Keratinocyte (primary cell): ENCODE results near the gene MBTPS1. TPM values are rescaled to one million over a fixed set of nuclear protein-coding genes. Genes with fewer than 3 reads are reported as not detected.

ENCODE experiments used
- DNase-seq: peaks from one replicate; pipeline ENCODE4 v3.0.0-alpha.2; 2011; ENCODE audit warnings: low read depth, missing footprints, low spot score
- FAIRE-seq: peaks from 2 replicates; lab custom pipeline; 2011; peaks lifted over from hg19 to GRCh38; lab: Jason Lieb, UNC
- H2AFZ ChIP-seq: 2 replicates; pipeline ENCODE4 v1.6.0; 2012; ENCODE audit warnings: low read length, control low read depth, inconsistent platforms; ENCODE audit not compliant: control insufficient read depth
- H3K27ac ChIP-seq: 2 replicates; pipeline ENCODE4 v1.5.1; 2011; ENCODE audit warnings: low read length; ENCODE audit not compliant: control insufficient read depth, insufficient read depth
- H3K27me3 ChIP-seq: 3 replicates; pipeline ENCODE4 v1.6.0; 2011; ENCODE audit warnings: low read length; ENCODE audit not compliant: control insufficient read depth, insufficient read depth; ENCODE audit errors: extremely low read depth
- H3K36me3 ChIP-seq, 2 experiments: 2 replicates in 1 of 2; 3 replicates in 1 of 2; pipeline ENCODE4 v1.5.1; 2011; ENCODE audit warnings: low read length in 2 of 2, mild to moderate bottlenecking in 1 of 2; ENCODE audit not compliant: control insufficient read depth in 2 of 2, insufficient read depth in 2 of 2; ENCODE audit errors: extremely low read depth in 1 of 2
- H3K4me1 ChIP-seq: 3 replicates; pipeline ENCODE4 v1.5.1; 2011; ENCODE audit warnings: low read length; ENCODE audit not compliant: control insufficient read depth, insufficient read depth; ENCODE audit errors: extremely low read depth
- H3K4me2 ChIP-seq: 3 replicates; pipeline ENCODE4 v1.6.0; 2011; ENCODE audit warnings: low read depth, low read length; ENCODE audit not compliant: control insufficient read depth, insufficient read depth; ENCODE audit errors: extremely low read depth
- H3K4me3 ChIP-seq, 3 experiments: fragments of 200-600 bp in 1 of 3; sonication (generic) in 1 of 3; 2 replicates in 2 of 3; 3 replicates in 1 of 3; pipeline ENCODE4 v1.5.1; 2011 to 2016; ENCODE audit warnings: low read length in 3 of 3, mild to moderate bottlenecking in 3 of 3, control low read depth in 2 of 3, inconsistent platforms in 1 of 3, low read depth in 1 of 3, mixed read lengths in 1 of 3, mixed run types in 1 of 3, moderate library complexity in 1 of 3; ENCODE audit not compliant: control insufficient read depth in 2 of 3, insufficient read depth in 2 of 3; ENCODE audit errors: extremely low read depth in 1 of 3
- H3K79me2 ChIP-seq: 2 replicates; pipeline ENCODE4 v1.6.0; 2012; ENCODE audit warnings: low read length; ENCODE audit not compliant: control insufficient read depth, insufficient read depth
- H3K9ac ChIP-seq: 3 replicates; pipeline ENCODE4 v1.6.0; 2011; ENCODE audit warnings: low read length; ENCODE audit not compliant: control insufficient read depth, insufficient read depth; ENCODE audit errors: extremely low read depth
- H3K9me1 ChIP-seq: 3 replicates; pipeline ENCODE4 v1.6.0; 2011; ENCODE audit warnings: low read length; ENCODE audit not compliant: control insufficient read depth, insufficient read depth; ENCODE audit errors: extremely low read depth
- H3K9me3 ChIP-seq: 2 replicates; pipeline ENCODE4 v1.5.1; 2012; ENCODE audit warnings: low read depth, low read length; ENCODE audit not compliant: control insufficient read depth
- H4K20me1 ChIP-seq: 3 replicates; pipeline ENCODE4 v1.6.0; 2011; ENCODE audit warnings: low read length; ENCODE audit not compliant: control insufficient read depth, insufficient read depth; ENCODE audit errors: extremely low read depth
- EZH2 ChIP-seq: IDR thresholded peaks from one replicate; pipeline ENCODE4 v1.6.1; 2012; ENCODE audit warnings: inconsistent platforms, mild to moderate bottlenecking, low read length, moderate library complexity
- dilution Hi-C: fragments of 300-500 bp; cut with MboI; formaldehyde crosslinking; loops from one replicate; pipeline ENCODE4 v1.7.0; 2020; ENCODE audit warnings: low sequenced_read_pairs; ENCODE audit not compliant: extremely low pct_ligation_motif_present
- polyA minus RNA-seq, 3 experiments: library from RNA; depleted of rRNA, polyadenylated mRNA; stranded (reverse); fragments of >200 nt; gene quantifications; 1 replicate in 1 of 3; 2 replicates in 1 of 3; 3 replicates in 1 of 3; pipeline ENCODE4 v1.2.3, GENCODE V29; 2011
- polyA plus RNA-seq, 5 experiments: library from polyadenylated mRNA; depleted of rRNA in 3 of 5; stranded (reverse) in 3 of 5; stranded (forward) in 1 of 5; unstranded in 1 of 5; fragments of >200 nt; gene quantifications; 1 replicate in 1 of 5; 2 replicates in 3 of 5; 3 replicates in 1 of 5; pipeline versions ENCODE4 v1.2.1 to v1.2.3, GENCODE V29; 2011 to 2012; ENCODE audit warnings: missing spikeins in 2 of 5, low read depth in 1 of 5, low replicate concordance in 1 of 5
- TF ChIP-seq, protein P1 (sequence below), 3 experiments: IDR thresholded peaks in 1 of 3; conservative IDR thresholded peaks in 1 of 3; optimal IDR thresholded peaks in 1 of 3; 2 replicates in 2 of 3; 3 replicates in 1 of 3; pipeline versions ENCODE3 to v1.5.1; 2011; ENCODE audit warnings: low read length in 3 of 3, mild to moderate bottlenecking in 3 of 3, moderate library complexity in 2 of 3, control low read depth in 1 of 3, inconsistent platforms in 1 of 3; ENCODE audit not compliant: insufficient read depth in 2 of 3; ENCODE audit errors: extremely low read depth in 1 of 3

Gene MBTPS1
- polyA plus RNA-seq (47.5 to 56.0 TPM (median 52.5 TPM) in 3 replicates), polyA minus RNA-seq (67.1 to 98.1 TPM (median 81.7 TPM) in 3 replicates)
- 52.2 TPM for polyA plus RNA-seq (2011; ENCODE audit: low read depth)
- polyA plus RNA-seq (2011; cell fraction: cytosol; rRNA removed), result 37.7 and 49.6 TPM in 2 replicates
- polyA plus RNA-seq (2011; cell fraction: nucleus; rRNA removed), result 102 and 110 TPM in 2 replicates
- polyA plus RNA-seq (2012; ENCODE audit: low replicate concordance), result 24.9 and 45.0 TPM in 2 replicates
- polyA minus RNA-seq (2011; cell fraction: cytosol; rRNA and poly(A)+ RNA removed), result 96.9 TPM
- polyA minus RNA-seq (2011; cell fraction: nucleus; rRNA and poly(A)+ RNA removed), result 111 and 149 TPM in 2 replicates

- H3K79me2 ChIP-seq, result peaks cover 41% of the 10 kb centered on the region
- TF ChIP-seq, protein P1, sequence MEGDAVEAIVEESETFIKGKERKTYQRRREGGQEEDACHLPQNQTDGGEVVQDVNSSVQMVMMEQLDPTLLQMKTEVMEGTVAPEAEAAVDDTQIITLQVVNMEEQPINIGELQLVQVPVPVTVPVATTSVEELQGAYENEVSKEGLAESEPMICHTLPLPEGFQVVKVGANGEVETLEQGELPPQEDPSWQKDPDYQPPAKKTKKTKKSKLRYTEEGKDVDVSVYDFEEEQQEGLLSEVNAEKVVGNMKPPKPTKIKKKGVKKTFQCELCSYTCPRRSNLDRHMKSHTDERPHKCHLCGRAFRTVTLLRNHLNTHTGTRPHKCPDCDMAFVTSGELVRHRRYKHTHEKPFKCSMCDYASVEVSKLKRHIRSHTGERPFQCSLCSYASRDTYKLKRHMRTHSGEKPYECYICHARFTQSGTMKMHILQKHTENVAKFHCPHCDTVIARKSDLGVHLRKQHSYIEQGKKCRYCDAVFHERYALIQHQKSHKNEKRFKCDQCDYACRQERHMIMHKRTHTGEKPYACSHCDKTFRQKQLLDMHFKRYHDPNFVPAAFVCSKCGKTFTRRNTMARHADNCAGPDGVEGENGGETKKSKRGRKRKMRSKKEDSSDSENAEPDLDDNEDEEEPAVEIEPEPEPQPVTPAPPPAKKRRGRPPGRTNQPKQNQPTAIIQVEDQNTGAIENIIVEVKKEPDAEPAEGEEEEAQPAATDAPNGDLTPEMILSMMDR (optimal IDR thresholded peaks at IDR 0.05 in 1 of 3, IDR thresholded peaks at IDR 0.05 in 1 of 3, conservative IDR thresholded peaks at IDR 0.05 in 1 of 3; ENCODE audit: extremely low read depth in 1 of 3, insufficient read depth in 2 of 3, low read length in 3 of 3), result no peak
- no peak for TF ChIP-seq EZH2
- FAIRE-seq, result no peak
These were observed at the start of gene MBTPS1 for GRCh38 chr16:84116720-84117493. MBTPS1 (minus strand) TSS chr16:84116942; CDS start chr16:84101783, 15,159 bp downstream.

GRCh38 chr16:84165746-84166145 lies 49.0 kb upstream of the MBTPS1 start:
- Histone ChIP-seq H3K4me3 (no peak overlapping the region), H3K27me3 (peaks cover 10% of the 10 kb centered on the region), H3K27ac (no peak overlapping the region), H3K4me1 (no peaks in the 10 kb centered on the region), H3K9me1 (no peaks in the 10 kb centered on the region), H4K20me1 (no peaks in the 10 kb centered on the region), H3K9ac (no peak overlapping the region), H3K36me3 (no peaks in the 10 kb centered on the region), H3K4me2 (no peak overlapping the region), H3K79me2 (no peaks in the 10 kb centered on the region), H3K9me3 (no peaks in the 10 kb centered on the region), H2AFZ (no peak overlapping the region)
- FAIRE-seq, result no peak
- DNase-seq, result no peak
- dilution Hi-C loops, result no loop called here
- no peak for TF ChIP-seq EZH2
- TF ChIP-seq, protein P1 (optimal IDR thresholded peaks at IDR 0.05 in 1 of 3, IDR thresholded peaks at IDR 0.05 in 1 of 3, conservative IDR thresholded peaks at IDR 0.05 in 1 of 3; ENCODE audit: extremely low read depth in 1 of 3, insufficient read depth in 2 of 3, low read length in 3 of 3), result no peak

More at GRCh38 chr16:84116720-84117493, at the start of gene MBTPS1:
- H3K9me1 ChIP-seq, result no peaks in the 10 kb centered on the region
- peak within 1 kb of the TSS; percentile 88 for H3K27ac ChIP-seq
- no peaks in the 10 kb centered on the region for H3K9me3 ChIP-seq
- H3K4me1 ChIP-seq, result peaks cover 24% of the 10 kb centered on the region
- H3K9ac ChIP-seq, result peak within 1 kb of the TSS; percentile 95
- H3K4me3 ChIP-seq, result peak within 1 kb of the TSS; percentile 63 to 93 (median 87)
- no peaks in the 10 kb centered on the region for H4K20me1 ChIP-seq
- no peaks in the 10 kb centered on the region for H3K36me3 ChIP-seq
- H3K4me2 ChIP-seq, result peak within 1 kb of the TSS; percentile 94
- DNase-seq, result peak; percentile 80
- peak within 1 kb of the TSS; percentile 90 for H2AFZ ChIP-seq
- dilution Hi-C loops, result no loop called here
- H3K27me3 ChIP-seq, result no peaks in the 10 kb centered on the region
